HG02610 (cell line): ENCODE measurements around the gene ZNF223.
A peak's percentile ranks its signal among the peaks of the same experiment; 100 is the strongest.

Experiments used
- ATAC-seq: cut with Tn5 transposase; IDR thresholded peaks from one replicate; pipeline ENCODE4 v1.9.1; 2021; ENCODE audit warnings: mild to moderate bottlenecking, moderate library complexity; ENCODE audit not compliant: unreplicated experiment

Gene ZNF223

GRCh38 chr19:44069415-44069814 lies 17.6 kb downstream of the ZNF223 start:
- no peak for ATAC-seq

DNA sequence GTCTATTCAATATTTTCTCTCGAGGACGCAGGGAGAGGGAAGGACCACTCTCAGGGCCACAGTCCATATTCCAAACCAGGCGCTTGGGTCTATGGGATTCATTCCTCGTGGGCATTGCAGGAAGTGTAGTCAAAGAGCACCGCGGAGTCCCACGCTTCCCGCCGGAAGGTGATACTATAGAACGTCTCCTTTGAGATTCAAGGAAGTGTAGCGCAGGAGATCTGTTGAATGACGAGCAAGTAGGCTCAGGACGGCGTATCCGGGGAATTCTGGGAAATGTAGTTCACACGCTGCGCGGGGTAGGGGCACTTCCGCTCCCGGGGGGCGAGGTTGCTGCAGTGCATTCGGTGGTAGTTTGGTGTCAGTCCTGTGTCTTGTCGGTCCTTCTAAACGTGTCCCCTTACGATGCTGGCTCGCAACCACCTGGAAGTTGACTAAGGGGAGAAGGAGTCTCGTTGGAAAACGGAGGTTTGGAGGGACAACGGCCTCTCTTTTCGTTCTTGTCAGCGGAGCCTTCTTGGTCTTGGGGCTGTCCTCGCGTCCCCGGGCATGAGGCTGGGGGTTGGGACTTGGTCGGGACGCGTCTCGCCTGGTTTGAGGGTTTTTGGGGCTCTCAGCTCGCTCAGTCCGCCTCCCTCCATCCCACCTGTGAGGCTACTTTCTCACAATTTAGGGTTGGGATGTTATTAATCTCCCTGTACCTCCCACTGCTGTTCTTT lies 20.1 kb downstream of the ZNF223 start, which contains the start of gene ZNF284:
ZNF284 (plus strand) TSS at position 336 of the 719 bp plus-strand sequence. CDS start 4,231 bp downstream, outside the sequence.
- peak; percentile 99 for ATAC-seq

- ATAC-seq: no peak
These were observed 20.9 kb downstream of the ZNF223 start for GRCh38 chr19:44072543-44073401.

DNA sequence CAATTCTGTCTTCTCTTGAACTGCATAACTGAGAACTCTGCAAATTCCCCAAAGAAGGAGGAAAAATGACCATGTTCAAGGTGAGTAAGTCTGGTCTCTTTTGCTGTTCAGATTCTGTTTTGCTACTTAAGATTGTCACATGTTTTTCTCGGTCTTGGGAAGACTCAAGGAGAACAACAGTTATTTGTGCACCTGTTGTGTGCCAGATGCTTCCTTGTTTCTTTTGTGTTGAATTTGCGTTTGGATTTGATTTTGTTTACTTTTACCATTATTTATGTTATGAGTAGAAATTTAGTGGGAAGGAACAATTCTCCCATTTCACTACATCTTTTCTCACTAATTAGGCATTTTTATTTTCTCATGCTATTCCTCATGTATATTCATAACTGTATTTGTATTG lies 24.5 kb downstream of the ZNF223 start:
- ATAC-seq: no peak

DNA sequence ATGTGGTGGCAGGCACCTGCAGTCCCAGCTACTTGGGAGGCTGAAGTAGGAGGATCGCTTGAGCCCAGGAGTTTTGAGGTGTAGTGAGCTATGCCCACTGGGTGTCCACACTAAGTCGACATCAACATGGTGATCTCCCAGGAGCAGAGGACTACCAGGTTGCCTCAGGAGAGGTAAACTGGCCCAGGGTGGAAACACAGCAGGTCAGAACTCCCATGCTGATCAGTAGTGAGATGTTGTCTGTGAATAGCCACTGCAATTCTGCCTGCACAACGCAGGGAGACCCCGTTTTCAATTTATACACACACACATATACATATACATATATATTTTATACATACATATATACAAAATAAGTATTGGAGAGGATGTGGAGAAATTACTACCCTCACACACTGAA lies 40.3 kb downstream of the ZNF223 start:
- no peak for ATAC-seq

- peak; percentile 71 for ATAC-seq
These were observed 42.3 kb downstream of the ZNF223 start, which contains the start of gene ZNF224 for GRCh38 chr19:44093931-44094765. ZNF224 (plus strand) TSS chr19:44094361; CDS start chr19:44097874, 3,513 bp downstream.

DNA sequence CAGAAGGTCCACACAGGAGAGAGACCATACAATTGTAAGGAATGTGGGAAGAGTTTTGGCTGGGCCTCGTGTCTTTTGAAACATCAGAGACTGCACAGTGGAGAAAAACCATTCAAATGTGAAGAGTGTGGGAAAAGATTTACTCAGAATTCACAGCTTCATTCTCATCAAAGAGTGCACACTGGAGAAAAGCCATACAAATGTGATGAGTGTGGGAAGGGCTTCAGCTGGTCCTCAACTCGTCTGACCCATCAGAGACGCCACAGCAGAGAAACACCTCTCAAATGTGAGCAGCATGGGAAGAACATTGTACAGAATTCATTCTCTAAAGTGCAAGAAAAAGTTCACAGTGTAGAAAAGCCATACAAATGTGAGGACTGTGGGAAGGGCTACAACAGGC lies 55.9 kb downstream of the ZNF223 start:
- ATAC-seq: no peak

- no peak for ATAC-seq
These were observed 57.6 kb downstream of the ZNF223 start for GRCh38 chr19:44109458-44109857.

GRCh38 chr19:44111910-44112463 lies 60.2 kb downstream of the ZNF223 start:
- no peak for ATAC-seq

- ATAC-seq: peak; percentile 14
These were observed 60.9 kb downstream of the ZNF223 start for GRCh38 chr19:44112802-44113137.

- ATAC-seq: peak; percentile 90
These were observed 61.4 kb downstream of the ZNF223 start, which contains the start of gene ZNF225 for GRCh38 chr19:44113138-44113783. ZNF225 (plus strand) TSS chr19:44113399; CDS start chr19:44115828, 2,429 bp downstream.

DNA sequence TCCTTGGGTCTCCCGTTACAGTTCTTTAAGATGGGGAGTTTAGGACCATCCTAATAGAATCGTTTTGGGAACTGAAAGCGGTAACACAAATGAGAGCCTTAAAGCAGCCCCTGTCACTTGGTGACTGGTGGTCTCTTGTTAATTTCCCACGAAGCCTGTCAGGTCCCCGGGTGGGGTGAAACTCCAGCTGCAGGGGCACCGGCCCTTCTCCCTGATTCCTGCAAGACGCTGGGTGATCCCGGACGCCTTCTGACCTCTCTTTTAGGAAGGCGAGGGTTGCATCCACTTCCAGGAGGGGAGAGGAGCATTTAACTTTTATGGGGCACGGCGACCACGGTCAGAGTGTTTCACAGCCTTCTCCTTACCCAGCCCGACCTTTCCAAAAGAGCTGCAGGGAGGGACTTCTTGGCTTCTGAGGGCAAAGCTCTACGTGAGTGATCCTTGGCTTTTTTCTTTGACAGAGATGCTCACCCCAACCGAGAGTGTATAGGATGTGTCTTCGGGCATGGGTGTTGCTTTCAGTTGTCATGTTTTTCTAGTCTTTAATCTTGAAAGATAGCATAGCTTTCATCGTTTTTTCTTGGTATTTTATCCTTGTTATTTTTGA lies 62.1 kb downstream of the ZNF223 start:
- no peak for ATAC-seq
